Stimulated activated CD8-positive, alpha-beta memory T cell treated with anti-CD3 and anti-CD28 coated beads, Interleukin-4, amount 100 ng/mL, for 24 hours (primary cell): ENCODE results near the gene C21orf58.

ENCODE experiments used
- DNase-seq: peaks from one replicate; pipeline ENCODE4 v3.0.0-alpha.2; 2020; ENCODE audit warnings: low read depth

The C21orf58 gene

DNA sequence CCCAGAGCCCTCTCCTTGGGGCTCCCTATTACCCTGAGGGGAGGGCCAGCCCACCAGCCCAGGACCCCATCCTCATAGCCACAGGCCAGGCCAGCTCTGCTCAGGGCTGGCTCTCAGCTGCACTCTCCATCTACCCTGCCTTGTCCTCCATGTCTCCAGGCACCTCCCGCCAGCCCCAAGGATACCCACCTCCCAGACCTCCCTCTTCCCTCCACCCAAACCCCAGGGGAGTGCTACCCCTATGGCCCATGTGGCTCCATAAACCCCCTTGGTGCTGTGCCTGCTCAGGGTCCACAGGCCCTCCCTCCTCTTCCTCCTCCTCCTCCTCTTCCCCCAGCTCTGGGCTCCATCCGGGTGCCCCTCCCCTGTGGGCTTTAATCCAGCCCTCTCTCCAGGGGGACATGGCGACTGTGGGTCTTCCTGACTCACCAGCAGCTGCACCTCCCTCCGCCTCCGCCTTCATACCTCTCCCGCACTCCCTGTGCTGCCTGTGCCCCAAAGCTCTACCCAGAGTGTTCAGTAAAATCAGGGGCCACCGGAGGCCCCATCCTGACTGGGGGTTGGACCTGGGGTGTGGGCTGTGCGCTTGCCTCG lies 28.4 kb downstream of the C21orf58 start:
- no peak for DNase-seq

DNA sequence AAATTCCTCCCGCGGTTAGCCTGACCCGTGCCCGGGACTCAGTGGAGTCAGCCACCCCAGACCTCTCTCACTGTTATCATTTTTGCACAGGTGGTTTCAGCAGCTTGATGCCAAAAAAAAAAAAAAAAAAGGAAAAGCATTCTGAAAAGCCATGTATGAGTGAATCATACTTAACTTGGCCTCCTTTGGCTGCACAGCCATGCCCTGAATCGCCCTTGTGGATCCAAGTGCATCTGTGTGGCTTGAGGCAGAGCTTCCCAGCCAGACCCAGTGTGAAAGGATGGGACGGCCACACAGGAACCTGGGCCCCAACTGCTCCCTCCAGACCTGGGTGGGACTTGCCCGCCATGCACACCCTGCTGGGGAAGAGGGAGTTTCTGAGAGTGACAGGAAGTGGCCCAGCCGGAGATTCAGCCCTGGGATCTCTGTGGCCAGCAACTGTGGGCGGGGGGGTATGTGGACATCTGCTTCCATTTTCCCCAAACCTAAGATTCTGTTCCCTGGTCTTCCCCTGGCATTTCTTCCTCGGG lies 29.0 kb downstream of the C21orf58 start:
- no peak for DNase-seq

DNA sequence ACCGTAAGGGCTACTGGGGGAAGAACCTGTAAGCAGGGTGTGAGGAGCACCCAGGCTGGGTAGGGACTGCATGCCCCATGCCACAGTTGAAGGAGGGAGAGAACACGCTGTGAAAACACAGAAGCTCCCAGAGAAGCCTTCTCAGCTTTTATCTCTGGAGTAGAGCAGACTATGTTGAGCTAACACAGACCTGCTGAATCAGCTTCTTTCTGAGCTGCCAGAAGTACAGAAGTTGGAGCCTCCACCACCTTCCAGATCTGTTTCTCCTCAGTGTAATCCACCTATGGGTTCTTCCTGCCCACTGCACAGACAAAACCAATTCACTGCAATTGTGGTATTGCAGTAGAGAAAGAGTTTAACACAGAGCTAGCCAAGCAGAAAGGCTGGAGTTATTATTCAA lies 32.1 kb downstream of the C21orf58 start:
- DNase-seq: no peak

DNA sequence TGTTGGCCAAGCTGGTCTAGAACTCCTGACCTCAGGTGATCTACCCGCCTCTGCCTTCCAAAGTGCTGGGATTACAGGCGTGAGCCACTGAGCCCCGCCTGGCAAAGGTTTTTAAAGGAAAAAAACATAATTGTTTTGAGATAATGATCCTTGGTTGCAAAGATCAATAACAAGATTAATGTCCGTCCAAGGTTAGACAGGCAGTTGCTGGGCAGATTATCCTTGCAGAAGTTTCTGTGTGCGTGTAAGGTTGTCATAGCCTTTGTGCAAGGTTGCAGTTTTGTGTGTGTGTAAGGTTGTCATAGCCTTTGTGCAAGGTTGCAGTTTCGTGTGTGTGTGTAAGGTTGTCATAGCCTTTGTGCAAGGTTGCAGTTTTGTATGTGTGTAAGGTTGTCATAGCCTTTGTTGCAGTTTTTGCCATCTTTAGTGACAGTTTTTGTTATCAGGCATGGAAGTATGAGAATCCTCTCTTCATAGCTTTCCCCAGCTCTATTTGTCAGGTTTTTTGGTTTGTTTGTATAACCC lies 34.0 kb downstream of the C21orf58 start:
- no peak for DNase-seq

DNA sequence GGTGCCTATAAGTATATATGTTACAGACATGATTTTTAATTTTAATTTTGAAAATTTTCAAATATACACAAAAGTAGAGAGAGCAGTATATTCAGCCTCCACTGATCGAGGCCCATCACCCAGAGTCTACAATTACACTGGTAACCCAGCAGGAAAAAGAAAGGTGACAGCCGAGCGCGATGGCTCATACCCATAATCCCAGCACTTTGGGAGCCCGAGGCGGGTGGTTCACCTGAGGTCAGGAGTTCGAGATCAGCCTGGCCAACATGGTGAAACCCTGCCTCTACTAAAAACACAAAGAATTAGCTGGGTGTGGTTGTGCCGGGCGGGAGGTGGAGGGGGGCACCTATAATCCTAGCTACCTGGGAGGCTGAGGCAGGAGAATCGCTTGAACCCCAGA lies 36.1 kb downstream of the C21orf58 start:
- DNase-seq: no peak

DNA sequence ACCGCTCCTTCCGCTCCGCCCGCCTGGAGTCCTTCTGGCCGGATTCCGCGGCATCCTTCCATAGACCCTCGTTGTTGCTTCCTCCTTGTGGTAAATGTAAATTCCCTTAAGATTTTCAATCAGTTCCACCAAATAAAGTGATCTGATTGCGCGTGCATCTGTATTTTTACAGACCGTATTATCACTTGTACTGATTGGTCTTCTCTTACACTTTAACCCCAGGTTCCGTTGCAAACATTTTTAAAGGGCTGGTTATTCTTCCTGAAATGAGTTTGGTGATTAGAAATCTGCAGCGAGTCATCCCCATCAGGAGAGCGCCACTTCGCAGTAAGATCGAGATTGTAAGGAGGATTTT lies 37.0 kb downstream of the C21orf58 start:
- no peak for DNase-seq

DNA sequence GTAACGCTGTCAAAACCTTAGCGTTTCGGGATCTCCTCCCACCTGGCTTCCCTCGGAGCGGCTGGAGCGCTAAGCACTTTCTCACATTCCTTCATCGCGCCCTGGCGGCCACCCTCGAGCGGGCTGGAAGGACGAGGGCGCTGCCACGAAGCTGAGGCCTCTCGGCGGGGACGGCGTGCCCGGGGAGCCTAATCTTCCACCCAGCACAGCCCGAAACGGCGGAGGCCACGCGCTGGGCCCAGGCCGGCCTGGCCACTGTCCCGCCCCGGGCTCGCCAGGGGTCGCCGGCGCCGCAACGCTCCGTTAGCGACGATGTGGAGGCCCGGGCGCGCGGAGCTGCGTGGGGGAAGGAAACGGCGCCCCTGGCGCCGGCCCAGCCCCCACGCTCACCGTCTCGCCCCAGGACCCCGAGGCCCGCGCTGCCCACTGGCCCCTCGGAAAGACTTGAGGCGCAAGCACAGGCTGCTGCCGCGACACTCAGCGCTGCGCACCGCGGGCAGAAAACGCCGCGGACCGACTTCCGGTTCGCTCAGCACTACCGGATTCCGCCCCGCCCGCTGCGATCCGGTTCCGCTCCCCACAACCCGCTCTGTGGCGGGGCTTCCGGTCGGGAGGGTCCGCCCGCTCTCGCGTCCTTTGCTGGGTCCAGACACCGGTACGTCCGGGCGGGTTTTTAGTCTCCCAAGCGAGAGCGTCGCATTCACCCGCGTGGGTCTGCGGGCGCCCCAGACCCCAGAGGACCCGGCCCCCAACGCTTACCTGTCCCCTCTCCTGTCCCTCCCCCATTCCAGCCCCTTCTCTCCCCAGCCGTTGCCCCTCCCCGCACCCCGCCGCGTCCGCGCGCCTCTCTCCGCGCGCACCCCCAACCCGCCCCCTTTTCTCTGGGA lies 37.7 kb downstream of the C21orf58 start, which contains the start of gene YBEY:
TSS of gene YBEY (plus strand) at position 582 of the 887 bp plus-strand sequence. CDS start 572 bp downstream, outside the sequence.
- peak; percentile 83 for DNase-seq

DNA sequence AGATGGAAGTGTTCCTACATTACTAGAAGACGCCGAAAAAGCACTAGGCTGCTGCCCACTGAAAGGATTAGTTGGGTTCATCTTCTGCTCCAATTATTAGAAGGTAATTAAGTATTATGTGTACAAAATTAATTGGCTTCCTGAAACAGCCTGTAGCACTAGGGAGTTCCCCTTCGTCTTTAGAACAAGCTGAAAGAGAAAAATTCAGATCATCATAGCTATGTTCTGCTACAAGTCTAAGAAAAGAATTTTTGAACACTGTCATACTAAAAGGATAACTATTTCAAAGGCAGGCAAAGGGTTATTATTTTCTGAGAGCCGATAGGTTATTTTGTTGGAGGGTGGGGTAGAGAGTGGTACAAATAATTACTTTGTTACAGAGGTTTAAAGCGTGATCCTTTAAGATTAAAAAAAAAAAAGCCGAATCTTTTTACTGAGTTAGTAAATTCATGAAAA lies 38.4 kb downstream of the C21orf58 start, which contains the start of gene MCM3AP:
TSS of gene MCM3AP (minus strand) at position 406 of the 456 bp plus-strand sequence. CDS start at position 81, 325 bp downstream.
- no peak for DNase-seq

DNA sequence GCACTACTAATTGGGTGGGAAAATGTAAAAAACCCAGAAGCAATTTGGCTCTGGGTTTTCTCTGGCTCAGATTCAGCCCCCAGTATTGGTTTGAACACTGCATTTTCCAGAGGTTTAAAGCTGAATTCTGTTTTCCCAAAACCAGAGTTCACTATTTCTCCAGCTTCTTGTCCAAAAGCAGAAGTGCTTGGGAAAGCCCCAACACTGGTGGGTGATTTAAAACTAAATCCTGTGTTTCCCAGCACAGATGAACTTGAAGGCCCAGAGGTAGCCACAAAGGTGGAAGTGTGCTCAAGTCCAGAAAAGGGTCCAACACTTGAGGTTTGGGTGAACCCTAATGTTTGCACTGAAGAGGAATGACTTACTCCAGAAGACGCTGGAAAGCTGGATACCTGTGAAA lies 38.9 kb downstream of the C21orf58 start:
- no peak for DNase-seq

DNA sequence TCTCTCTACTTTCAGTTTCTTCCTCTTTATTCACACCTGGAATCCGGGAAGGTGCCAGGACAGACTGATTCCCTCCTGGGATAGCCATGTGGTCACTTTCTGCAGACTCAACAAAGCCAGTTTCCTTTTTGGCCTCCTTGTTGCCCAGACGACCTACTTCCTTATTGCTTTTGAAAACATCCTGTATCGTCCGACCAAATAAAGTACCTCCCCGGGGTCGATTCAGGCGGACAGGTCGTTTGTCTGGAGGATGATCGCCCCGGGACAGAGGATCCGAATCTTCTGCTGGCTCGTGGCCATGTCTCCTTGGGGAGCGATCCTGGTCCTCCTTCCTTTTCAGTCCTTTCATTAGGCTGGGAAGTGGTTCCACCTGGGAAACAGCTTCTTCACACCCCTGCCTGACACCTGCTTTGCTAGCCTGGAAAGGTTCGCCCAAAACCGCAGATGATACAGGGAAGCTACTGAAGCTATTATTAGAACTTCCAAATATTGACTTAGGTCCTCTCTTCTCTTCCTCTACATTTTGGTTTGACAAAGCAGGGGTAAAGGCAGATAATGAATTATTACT lies 39.5 kb downstream of the C21orf58 start:
- no peak for DNase-seq

DNA sequence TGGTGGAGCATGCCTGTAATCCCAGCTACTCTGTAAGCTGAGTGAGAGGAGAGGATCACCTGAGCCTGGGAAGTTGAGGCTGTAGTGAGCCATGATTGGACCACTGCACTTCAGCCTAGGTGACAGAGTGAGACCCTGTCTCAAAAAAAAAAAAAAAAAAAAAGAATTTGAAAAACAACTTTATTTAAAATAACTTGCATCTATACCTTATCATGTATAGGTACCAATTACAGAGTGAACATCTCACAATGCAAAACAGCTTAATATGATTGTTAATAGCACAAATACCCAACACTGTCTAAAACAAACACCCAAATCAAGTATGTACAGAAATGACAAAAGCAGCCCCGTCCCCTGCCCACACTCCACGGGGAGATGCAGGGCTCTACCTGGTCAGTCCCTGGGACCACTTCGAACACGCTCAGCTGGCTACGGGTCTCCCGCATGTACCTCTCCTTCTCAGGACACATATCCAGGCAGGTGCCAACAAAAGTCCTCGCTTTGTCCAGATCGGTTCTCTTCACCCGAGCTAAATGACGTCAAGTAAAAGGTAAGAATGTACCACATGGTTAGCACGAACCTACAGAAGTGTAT lies 48.8 kb downstream of the C21orf58 start:
- no peak for DNase-seq

DNA sequence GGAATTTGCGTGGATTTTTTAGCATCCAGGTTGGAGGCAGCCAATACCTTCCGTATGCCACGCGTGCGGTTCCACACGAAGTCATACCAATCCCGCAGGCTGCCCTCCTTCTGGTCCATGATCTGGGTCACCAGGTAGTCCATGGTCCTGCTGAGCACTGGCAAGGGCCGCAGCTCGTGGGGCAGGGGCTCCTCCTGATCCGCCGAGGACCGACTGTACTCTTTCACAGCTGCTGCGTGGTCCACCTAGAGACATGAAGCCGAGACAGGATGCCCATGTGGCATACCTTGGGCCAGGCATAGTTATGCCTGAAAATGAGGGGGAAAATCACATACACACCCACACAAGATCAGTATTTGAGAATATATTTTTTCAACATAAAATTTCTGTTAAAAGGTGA lies 50.3 kb downstream of the C21orf58 start:
- DNase-seq: no peak

DNA sequence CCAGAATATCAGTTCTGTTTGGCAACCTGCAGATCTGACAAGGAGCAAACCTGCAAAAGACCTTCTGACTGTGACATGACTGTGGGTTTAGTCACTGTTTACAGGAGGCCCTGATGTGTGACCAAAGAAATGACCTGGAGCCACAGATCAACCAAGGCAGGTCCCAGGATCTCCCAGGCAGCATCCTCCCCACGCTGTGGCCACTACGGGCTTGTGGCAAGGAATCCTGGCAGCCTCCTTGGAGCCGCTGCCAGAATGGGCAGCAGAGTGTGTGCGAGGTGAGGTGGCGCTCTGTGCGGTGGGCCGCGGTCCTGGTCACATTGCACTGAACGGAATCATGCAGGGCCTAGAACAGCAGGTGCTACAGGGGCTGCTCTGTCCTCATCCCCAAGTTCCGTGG lies 54.2 kb downstream of the C21orf58 start:
- DNase-seq: no peak

DNA sequence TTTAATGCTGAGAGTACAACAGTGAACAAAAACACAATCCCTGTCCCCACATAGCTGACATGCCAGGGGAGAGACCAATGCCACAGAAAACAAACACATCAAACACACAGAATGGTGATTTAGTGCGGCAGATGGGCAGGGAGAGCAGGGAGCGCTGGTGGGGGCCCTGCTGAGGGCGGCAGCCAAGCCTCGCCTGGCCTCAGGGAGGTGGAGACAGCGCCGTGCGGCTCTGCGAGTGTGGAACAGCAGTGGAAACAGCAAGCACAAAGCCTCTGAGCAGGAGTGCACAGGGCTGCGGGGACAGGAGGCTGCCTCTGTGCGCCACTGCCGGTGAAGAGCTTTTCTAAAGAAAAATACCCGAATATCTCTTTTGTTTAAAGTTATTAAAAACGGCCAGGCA lies 55.3 kb downstream of the C21orf58 start:
- DNase-seq: no peak

DNA sequence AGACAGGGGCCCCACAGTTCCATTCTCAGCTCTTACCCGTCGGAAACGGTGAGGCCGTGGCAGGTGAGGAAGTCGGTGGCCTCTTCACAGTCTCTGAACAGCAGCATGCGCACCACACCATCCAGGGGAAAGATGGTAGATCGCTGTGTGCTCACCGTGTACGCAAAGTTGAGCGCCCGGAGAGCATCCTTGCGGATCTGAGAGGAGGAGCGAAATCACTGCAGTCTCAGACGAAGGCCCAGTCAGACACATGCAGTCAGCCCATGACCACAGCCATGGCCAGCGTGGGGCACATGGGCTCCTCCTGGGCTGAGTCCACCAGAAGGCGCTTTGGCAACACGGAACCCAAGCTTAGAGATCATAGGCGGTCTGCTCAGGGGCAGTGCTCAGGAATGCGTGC lies 56.7 kb downstream of the C21orf58 start:
- DNase-seq: no peak

DNA sequence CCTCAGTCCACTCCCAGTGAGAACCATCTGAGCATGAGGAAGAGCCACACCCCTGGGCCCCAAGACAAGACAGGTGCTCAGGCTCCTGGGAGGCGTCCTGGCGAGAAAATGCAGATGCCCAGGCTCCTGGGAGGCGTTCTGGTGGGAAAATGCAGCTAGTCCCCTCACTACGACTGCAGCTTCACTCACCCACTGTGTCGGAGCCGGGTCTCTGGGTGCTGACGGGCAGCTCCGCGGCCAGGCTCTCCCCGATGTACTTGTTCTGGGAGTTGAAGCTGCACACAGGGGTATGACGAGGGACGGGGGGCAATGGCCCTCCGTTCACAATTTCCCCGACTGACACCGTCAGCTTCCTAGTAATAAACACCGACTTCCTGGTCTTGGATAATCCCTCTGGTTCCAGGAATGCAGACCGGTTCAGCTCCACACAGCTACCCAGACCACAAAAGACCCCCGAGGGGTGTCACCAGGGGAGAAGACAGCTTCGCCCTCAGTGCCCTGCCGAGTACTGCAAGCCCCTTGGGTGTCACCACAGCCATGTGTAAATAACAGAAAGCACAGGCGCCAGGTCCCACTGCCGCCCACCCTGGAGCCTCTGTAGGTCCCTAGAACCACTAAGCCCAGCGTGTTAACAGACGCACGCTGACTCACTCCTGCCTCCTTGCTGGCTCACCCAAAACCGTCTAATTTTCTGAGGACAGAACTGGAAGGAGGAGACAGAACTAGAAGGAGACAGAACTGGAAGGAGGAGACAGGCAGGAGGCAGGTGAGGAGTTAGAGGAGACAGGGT lies 57.7 kb downstream of the C21orf58 start:
- DNase-seq: no peak

DNA sequence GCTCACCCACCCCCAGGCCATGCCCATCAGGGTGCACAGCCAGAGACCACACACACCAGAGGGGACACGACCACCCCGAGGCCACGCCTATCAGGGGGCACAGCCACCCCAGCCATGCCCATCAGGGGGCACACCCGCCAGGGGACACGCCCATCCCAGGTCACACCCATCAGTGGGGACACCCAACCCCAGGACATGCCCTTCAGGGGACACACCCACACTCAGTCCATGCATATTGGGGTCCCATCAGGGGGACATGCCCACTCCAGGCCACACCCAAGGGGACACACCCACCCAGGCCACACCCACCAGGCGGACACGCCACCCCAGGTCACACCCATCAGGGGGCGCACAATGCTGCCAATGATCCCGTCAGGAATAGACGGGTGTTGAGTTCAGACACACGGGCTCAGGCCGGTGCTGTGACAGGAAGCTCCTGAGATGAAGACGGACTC lies 59.0 kb downstream of the C21orf58 start:
- no peak for DNase-seq

DNA sequence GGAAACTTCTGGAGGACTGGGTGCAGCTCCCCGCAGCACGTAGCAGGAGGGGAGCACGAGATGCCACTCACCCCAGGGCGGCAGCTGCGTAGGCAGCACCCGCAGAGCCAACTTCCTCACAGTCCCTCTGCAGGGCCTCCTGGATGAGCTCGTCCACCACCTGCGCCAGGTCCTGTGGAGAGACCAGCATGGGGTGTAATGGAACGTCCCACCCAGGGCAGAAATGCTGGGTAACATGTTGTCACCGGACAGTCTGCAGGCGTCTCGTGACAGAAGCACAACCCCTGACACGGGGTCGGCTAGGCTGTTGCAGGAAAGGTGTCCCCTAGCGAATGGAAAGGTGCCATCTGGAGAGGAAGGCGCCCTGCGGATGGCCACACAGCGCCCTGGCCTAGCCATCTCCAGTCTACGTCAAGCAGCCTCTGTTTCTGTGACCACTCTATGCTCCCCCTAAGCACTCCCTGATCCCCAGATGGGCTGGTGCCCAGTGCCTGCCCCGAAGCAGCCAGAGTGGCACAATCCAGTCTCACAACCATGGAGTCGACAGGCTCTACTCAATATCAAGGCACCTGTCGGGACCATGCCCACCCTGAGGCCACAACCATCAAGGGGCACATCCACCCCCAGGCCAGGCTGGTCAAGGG lies 59.5 kb downstream of the C21orf58 start:
- DNase-seq: no peak

DNA sequence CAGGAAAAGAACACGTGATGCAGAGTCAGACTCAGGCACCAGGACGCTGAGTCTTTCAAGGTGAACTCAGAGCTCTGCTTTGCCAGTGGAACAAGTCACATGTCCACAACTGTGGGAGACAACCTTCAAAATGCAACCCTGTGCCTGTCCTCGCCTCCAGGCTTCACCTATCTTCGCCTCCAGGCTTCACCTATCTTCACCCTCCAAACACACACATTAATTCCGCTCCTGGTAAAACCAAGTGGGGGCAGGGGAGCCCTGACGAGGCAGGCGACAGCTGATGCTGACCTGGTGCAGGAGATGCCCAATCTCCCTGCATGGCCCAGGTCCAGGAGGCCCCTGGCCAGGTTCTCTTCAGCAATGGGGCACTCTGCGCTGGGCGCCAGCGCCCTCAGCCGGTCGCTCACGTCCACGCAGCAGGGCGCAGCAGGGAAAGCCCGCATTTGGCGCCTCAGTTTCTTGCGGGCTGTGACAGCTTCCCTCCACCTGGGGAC lies 67.1 kb downstream of the C21orf58 start:
- no peak for DNase-seq

DNA sequence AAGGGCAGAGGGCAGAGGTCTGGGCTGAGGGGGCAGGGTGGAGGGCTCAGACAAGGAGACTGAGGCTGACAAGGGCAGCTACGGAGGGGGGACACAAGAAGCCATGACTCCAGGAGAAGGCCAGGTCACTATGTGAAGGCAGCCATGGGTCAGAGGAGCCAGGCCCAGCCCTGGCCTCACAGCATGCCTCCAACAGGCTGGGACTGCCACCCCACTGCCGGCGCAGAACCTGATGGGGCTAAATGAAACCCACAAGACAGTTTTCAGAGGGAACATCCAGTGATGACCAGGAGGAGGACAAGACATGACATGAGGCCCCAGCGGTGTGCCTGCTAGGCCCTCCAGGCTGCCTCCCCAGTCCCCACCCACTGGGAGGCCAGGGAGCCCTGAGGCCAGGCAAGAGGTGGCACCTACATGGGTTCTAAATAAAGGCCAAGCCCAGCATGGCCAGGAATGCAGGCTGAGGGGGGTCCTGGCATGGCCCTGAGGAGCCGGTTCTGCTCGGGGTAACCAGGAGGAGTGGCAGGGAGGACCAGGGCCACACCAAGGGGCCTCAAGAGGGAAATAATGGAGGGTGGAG lies 67.8 kb downstream of the C21orf58 start:
- no peak for DNase-seq
